ENCODE results near the gene FAM227B.
"Not testable (repeated sequence)": the region's sequence is repeated elsewhere in the genome, so short reads cannot be mapped to it uniquely, and the experiment has no call there.

Gene FAM227B

DNA sequence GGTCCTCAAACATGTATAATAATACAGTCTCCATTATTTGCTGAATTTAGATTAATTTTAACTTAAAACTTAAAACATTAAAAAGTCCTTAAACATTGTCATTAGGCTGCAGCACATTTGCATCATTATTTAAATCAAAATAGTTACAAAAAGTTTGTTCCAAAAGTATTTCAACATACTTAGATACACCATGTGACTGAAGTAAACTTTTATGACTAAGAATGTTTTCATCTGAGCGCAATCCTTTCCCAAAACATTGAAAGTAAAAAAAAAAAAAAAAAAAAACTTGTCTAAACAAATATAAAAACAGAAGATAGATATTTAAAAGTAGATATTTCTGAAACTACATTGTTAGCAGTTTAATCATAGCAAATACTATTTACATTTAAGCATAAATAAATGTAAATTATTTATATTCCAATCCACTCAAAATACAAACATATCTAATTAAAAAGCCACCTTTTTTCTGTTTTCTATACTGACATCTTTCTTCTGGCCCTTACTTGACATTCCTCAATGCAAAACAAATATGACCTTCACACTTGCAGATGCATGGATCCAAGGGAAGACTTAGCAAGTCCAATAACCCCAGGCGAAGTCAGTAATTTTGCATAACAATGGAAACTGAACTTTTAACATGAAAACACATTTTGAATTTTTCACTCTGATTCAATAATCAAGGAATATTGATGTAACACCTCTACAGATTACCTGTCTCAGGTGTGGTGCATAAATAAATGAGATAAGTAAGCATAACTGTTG lies 10.3 kb downstream of the FAM227B start:
- DNase-seq, result no peak

DNA sequence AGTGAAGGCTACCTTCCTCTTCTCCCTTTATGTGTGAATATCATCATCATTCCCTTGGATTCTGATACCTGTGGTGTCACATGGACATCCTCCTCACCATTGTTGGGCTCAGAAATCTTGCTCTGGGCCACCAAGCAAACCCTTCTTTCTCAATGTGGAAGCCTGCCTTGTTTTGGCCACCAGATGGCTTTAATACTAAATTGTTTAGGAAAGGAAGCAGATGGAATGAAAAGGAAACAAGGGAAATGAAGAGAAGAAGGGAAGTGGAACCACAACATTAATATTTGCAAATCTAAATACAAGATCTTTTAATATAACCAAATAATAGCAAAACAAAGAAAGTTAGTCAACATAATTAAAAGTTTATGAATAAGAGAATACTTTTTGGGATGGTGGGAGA lies 14.0 kb downstream of the FAM227B start:
- DNase-seq, result no peak

DNA sequence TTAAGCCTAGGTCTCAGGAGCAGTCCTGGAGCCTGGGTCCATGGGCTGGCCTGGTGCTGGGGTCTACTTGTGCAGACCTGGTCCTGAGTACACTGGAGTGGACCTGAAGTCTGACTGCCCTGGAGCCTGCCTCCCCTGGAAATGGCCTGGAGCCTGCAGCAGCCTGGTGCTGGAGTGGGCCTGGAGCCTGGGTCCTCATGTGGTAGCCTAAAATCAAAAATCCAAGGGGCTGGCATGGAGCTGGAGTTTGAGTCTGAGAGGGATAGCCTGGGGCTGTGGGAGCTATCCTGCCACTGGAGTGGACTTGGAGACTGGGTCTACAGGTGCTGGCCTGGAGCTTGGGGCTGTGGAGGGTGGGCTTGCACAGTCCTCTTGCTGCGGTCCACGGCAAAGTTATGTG lies 15.0 kb downstream of the FAM227B start:
- no peak for DNase-seq

DNA sequence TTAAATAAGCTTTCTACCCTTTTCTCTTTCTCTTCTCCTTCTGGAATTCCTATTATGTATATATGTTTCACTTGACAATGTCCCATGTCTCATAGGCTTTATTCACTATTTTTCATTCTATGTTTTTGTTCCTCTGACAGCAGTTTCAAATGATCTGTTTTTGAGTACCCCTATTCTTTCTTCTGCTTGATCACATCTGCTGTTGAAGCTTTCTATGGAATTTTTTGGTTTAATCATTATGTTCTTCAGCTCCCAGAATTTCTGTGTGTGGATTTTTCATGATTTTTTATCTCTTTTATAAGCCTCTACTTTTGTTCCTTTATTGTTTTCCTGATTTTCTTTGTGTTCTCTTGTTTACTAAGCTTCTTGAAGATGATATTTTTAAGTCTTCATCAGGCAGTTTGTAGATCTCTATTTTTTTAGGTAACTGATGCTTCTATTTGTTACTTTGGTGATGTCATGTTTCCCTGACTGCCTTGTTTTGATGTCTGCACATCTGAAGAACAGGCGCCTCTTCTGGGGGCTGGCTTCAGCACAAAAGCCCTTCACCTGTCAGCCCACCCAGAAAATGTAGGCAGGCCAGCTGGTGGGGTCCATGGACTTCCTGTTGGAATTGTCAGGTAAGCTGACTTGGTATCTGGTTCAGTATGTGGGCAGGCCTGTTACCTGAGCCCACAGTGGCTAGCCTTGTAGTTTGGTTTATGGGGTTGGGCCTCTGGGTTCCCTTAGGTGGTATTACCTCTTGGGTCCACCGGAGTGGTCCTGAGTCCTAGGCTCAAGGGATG lies 15.8 kb downstream of the FAM227B start:
- DNase-seq, result no peak

DNA sequence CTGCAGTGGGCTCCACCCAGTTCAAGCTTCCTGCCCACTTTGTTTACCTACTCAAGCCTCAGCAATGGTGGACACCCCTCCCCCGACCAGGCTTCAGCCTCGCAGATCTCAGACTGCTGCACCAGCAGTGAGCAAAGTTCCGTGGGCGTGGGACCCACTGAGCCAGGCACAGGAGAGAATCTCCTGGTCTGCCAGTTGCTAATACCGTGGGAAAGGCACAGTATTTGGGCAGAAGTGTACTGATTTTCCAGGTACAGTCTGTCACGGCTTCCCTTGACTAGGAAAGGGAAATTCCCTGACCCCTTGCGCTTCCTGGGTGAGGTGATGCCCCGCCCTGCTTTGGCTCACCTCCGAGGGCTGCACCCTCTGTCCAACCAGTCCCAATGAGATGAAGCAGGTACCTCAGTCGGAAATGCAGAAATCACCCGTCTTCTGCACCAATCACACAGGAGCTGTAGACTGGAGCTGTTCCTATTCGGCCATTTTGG lies 27.7 kb downstream of the FAM227B start:
- not testable (repeated sequence) for DNase-seq

DNA sequence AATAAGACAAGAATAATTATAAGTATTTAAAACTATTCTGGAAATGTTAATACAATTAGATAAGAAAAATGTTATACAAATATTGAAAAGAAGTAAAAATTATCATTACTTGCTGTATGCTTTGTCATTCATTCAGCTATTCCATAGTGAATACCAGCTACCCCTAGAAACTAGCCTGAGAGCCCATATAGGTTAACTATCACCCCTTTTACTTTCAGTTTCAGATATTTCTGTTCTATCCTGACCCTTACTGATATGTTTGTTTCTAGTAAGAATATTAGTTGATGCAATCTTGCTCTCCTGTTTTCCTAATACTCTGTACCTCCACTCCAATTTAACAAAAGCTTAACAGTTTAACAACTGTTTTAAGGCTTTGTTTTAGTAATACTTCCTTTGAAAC lies 31.6 kb downstream of the FAM227B start:
- DNase-seq, result no peak

DNA sequence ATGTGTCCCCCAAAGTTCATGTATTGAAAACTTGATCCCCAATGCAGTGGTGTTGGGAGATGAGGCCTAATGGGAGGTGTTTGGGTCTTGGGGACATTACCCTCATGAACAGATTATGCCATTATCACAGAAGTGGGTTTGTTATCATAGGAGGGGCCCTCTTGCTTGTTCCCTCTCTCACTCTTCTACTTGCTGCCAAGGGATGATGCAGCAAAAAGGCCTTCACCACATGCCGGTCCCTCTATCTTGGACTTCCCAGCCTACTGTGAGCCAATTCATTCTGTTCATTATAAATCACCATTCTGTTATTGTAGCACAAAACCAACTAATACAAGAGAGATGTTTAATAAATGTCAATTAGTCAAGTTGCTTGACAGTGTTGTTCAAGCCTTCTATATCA lies 47.2 kb downstream of the FAM227B start:
- DNase-seq, result no peak

DNA sequence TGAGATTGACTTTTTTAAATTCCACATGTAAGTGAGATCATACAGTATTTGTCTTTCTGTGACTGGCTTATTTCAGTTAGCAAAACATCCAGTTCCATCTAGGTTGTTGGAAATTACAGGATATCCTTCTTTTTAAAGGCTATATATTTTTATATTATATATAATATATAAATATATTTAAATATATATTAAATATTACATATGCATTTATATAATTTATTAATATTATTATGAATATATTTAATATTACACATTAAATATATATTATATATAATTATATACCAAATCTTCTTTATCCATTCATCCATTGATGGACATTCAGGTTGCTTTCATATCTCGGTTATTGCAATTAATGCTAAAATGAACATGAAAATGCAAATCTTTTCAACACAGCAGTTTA lies 49.9 kb downstream of the FAM227B start:
- no peak for DNase-seq

DNA sequence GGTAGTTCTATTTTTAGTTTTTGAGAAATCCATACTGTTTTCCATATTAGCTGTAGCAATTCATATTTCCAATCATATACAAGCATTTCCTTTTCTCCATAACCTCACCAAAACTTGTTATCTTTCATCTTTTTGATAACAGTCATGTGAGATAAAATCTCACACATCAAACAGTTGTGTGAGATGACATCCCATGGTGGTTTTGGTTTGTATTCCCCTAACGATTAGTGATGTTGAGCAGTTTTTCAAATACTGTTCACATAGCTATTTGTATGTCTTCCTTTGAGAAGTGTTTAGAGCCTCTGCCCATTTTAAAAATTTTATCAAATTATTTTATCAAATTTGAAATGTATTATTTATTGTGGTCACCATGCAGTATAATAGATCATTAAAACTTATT lies 50.4 kb downstream of the FAM227B start:
- no peak for DNase-seq

DNA sequence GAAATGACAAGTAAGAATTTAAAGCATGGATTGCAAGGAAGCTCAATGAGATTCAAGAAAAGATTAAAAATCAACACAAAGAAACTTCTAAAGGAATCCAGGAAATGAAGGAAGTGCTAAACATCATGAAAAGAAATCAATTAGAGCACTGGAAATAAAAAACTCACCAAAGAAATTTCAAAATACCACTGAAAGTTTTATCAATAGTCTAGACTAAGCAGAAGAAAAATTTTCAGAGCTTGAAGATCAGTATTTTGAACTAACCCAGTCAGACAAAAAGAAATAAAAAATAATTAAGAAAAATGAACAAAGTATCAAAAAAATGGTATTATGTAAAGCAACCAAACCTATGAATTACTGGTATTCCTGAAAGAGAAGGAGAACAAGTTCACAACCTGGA lies 60.6 kb downstream of the FAM227B start:
- no peak for DNase-seq

DNA sequence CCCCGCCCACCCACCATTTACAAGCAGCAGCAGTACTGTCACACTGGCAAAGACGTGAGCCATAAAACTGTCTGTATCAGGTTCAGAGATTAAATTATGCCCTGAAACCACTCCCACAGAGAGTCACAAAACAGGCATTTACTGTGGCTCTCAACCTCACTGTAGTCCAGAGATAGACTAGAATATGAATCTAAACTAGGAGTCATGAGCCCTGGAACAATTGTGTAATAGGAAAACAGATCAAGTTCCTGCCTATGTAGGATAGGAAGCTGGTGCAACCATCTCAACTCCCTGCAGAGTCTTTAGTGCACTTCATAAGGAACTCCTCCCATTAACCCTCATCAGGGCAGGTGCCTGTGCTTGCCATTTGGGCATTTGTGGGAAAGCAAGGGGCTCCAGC lies 61.7 kb downstream of the FAM227B start:
- DNase-seq, result no peak

DNA sequence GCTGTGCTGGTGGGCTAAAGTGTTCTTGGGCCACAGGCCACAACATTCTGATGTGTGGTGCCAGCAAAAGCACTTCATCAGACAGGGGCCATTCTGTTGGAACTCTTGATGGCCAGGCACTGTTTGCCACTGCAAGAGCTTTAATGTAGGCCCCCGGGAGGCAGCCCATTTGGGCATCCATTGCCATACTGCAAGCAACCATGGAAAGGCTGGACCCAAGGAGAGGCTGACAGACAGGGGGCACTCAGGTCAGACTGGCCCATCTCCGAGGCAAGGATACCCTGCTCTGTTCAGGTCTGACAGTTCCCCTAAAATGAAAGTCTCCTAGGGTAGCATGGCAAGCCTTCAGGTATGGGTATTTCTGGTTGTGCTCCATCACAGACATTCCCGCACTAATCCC lies 64.2 kb downstream of the FAM227B start:
- no peak for DNase-seq

DNA sequence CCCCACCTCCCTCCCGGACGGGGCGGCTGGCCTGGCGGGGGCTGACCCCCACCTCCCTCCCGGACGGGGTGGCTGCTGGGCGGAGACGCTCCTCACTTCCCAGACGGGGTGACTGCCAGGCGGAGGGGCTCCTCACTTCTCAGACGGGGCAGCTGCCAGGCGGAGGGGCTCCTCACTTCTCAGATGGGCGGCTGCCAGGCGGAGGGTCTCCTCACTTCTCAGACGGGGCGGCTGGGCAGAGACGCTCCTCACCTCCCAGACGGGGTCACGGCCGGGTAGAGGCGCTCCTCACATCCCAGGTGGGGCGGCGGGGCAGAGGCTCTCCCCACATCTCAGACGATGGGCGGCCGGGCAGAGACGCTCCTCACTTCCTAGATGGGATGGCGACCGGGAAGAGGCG lies 70.3 kb downstream of the FAM227B start:
- not testable (repeated sequence) for DNase-seq

DNA sequence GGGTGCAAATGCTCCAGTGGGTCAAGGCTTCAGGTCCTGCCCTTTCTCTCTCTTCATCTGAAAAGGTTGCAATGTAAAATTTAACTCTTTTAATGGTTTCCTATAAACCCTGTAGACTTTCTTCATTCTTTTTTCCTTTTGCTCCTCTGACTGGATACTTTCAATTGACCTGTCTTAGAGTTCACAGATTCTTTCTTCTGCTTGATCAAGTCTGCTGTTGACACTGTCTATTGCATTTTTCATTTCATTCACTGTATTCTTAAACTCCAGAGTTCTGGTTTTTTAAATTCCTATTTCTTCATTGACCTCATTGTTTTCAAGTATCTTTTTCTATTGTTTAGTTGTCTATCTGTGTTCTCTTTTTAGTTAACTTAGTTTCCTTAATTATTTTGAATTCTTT lies 82.1 kb downstream of the FAM227B start:
- no peak for DNase-seq

DNA sequence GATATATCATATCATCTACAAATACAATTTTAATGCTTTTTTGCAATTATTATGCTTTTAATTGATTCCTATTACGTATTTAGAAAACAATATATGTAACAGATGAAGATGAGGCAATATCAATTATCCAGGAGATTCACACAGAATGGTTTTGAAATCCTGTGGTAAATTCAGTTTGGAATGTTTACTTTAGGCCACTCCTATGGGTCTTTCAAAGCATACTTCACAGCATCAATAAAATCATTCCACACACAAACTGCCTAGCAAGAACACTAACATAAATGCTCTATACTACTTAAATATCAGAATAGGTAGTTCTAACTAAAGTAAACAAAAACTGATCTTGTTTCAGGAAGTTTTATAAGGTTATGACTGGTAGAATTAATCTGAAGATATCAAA lies 90.5 kb downstream of the FAM227B start:
- no peak for DNase-seq

DNA sequence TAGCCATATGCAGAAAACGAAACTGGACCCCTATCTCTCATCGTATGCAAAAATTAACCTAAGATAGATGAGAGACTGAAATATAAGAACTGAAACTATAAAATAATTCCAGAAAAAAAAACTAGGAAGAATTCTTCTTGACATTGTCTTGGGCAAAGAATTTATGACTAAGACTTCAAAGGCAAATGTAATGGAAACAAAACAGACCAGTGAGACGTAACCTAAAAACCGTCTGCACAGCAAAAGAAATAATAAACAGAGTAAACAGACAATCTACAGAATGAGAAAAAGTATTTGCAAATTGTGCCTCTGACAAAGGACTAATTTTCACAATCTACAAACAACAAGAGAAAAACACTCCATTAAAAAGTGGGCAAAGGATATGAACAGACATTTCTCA lies 92.3 kb downstream of the FAM227B start:
- DNase-seq, result no peak

DNA sequence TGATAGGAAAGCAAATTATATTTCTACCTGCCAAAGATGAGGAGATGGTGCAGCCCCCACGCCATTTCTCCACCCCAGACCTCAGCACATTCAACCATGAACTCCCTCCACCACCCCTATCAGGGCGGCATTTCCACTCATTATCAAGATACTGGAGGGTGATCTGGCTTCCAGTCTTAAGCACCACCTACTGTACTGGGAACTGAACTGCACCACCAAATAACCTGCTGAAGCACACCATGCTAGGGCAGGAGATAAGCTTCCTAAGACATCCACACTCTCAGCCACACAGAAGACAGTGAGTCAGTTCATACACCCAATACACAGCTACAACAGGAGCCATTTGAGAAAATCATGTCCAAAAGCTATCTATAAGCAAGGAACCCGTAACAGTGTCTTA lies 98.8 kb downstream of the FAM227B start:
- no peak for DNase-seq

DNA sequence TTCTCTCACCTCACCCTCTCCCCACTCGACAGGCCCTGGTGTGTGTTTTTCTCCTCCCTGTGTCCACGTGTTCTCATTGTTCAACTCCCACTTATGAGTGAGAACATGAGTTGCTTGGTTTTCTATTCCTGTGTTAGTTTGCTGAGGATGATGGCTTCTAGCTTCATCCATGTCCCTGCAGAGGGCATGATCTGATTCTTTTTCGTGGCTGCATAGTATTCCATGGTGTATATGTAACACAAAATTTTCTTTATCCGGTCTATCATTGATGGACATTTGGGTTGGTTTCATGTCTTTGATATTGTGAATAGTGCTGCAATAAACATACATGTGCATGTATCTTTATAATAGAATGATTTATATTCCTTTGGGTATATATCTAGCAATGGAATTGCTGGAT lies 107.9 kb downstream of the FAM227B start:
- DNase-seq, result not testable (repeated sequence)

DNA sequence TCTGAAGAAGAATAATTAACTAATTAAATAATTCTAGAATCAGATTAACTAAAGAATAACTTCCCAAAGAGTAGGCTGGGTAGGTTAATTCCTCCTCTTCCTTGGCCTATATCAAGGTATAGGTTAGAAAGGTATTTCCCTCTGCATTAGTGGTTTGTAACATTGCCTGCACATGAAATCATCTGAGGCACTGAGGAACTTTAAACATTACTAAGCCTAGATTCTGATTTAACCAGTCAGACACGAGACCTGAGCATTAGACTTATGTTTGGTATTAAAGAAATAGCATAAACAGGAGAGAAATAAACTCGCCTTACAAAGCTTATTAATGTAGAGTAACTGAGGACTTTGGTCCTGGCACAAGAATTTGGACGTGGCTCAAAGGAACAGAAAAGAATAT lies 113.4 kb downstream of the FAM227B start:
- no peak for DNase-seq

DNA sequence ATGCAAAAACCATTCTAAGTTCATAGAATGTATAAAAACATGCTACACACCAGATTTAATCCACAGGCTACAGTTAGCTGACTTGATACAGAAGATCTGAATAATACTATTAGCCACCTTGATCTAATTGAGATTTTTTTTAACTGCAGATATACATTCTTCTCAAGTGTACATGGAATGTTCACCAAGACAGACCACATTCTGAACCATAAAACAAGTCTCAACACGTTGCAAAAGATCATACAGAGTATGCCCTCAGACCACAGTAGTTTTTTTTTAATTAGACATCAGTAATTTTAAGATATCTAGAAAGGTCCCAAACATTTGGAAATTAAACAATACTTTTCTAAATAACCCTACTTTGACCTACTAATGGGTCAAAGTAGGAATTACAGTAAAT lies 114.3 kb downstream of the FAM227B start:
- DNase-seq, result no peak

DNA sequence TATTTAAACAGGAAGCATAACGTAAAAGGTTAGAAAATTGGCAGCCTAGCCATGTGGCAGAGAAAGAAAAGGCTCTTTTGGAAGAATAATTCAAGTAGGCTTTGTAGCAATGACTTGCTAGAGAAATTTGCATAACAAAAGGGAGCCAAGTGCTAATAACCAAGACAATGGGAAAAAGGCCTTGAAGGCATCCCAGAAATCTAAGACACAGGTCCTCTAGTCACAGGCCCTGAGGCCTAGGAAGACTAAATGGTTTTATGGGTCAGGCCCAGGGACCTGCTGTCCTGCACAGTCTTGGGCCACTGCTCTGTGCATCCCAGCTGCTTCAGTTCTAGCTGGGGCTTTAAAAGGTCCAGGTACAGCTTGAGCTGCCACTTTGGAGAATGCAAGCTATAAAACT lies 119.0 kb downstream of the FAM227B start:
- no peak for DNase-seq

DNA sequence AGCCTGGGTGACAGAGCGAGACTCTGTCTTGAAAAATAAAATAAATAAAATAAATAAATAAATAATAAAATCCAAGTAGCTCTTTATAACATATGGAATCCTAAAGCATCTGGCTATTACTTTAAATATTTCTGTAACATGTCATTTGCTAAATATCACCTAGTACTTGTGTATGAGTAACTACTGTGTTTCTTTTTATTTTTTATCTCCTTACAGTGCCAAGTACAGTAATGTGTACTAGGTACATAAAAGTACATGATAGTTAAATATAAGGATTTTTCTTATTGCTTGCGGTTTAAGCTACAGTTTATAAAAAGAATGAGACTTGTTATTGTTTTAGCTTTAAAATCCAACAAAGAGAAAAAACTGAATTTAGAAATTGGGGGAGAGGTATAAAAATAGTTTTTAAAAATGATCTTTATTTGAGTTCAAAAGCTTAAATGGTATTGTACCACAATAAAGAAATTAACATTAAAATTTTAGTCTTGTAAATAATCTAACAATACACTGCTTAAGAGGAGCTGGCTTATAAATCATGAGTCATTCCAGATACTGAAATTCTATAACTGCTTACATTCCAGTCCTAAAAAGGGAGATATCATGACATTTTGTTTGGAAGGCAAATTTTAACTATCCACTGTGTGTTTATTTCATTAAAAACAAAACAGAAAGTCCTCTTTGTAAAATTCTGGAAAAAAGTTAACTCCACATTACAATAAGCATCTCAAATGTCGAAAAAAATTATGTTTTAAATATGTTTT lies 124.4 kb downstream of the FAM227B start:
- no peak for DNase-seq

DNA sequence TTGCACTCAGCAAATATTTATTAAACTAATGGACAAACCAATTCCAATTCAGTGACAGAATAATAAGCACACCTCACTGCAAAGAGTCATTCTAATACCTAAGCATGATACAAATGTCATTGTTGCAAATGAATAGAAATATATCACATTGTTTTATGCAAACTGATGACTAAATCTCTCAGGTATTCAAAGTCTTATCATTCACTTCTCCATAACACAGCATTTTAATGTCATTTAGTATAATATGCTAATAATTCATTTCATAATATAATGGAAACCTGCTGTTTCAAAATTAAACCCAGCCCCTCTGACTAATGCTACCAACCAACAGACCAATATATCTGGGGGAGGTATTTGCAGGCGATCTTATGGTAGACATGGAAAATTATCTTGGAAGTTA lies 125.8 kb downstream of the FAM227B start:
- no peak for DNase-seq

DNA sequence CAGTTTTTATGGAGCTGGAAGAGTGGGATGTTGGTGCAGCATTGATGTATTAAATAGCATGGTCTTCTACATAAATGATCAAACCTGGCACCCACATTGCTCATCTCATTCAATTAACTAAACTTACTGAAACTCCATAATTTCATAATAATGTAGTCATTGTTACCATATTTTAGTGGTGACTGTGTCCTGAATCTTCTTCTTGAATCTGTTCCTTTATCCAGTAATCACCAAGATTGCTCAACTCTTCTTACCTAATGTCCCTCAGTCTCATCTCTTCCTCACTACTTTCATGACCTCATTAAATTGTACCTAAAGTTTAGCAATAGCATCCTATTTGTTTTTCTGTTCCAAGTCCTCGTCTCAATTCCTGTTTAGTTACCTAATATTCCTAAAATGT lies 127.8 kb downstream of the FAM227B start:
- no peak for DNase-seq
